GM19395 (cell line): ENCODE results near the gene THBS4.
A peak's percentile ranks its signal among the peaks of the same experiment; 100 is the strongest.

Experiments used
- ATAC-seq: cut with Tn5 transposase; IDR thresholded peaks from one replicate; pipeline ENCODE4 v1.9.1; 2021; ENCODE audit warnings: mild to moderate bottlenecking, moderate library complexity; ENCODE audit not compliant: unreplicated experiment

The THBS4 gene

GRCh38 chr5:80034962-80035821 lies at the start of gene THBS4:
THBS4 (plus strand) TSS chr5:80035348; CDS start chr5:80035538, 190 bp downstream.
- ATAC-seq: no peak

GRCh38 chr5:79986260-79986659 lies 48.9 kb upstream of the THBS4 start:
- no peak for ATAC-seq

- ATAC-seq: peak; percentile 62
Measured at GRCh38 chr5:79990205-79990597, 44.9 kb upstream of the THBS4 start.

DNA sequence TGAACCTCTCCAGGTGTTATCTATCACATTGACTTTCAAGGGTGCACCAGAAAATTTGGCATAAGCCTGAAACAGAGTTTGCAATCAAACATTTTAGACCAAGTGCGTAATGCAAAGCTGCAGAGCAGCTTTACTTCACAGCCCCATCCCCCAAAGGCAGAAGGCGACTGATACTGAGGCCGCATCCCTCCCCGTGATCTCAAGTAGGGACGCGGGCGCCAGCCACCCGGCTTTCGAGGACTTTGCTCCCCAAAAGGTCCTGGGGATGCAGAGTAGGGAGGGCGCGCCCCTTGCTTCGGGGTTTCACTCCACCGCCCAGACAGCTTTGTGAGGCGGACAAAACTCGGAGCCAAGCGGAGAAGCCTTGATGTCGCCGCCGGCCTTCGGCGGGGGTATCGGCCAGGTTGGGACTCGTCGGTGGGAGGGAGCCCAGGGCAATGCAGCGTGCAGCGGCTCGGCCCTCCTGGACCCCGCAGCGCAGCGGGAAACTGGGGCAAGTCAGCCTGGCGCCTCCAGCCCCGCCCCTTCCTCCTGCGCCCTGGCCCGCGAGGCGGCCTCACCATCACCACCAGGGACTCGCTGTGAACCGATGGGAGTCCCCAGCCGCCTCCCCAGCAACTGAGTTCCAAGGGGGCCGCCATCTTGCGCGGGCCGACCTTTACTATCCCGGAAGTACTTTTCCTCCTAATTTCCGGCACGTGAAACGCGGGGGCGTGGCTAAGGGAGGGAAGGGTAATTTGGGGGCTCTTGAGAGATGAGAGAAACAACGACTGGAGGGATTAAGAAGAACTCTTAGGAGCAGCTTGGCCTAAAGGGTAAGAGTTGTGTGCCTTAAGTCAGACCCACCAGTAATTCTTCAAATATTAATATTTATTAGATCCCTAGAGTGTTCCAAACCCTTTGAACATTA lies 44.3 kb upstream of the THBS4 start, which contains the start of gene MTX3:
TSS of gene MTX3 (minus strand) at position 665 of the 910 bp plus-strand sequence. CDS start at position 641, 24 bp downstream.
- ATAC-seq: peak; percentile 92

GRCh38 chr5:79992891-79993657 lies 42.1 kb upstream of the THBS4 start:
- no peak for ATAC-seq

GRCh38 chr5:79999722-80000121 lies 35.4 kb upstream of the THBS4 start:
- ATAC-seq: no peak

DNA sequence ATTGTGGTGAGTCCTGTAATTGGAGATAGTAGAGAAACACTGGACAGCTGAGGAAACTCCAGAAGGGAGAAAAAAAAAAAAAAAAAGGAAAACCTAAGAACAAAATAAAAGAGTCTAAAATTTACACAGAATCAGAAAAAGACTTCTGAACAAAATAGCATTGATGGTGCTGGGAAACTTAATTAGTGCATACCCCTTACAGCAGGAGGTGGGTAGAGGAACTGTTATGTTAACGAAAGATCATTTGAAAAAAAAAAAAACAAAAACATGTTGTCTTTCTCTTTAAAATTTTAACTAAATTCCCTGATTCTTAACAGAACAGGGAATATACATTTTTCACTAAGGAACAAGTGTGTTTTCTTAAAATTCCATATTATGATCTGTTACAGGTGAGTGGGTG lies 32.5 kb upstream of the THBS4 start:
- ATAC-seq: no peak

- no peak for ATAC-seq
Measured at GRCh38 chr5:80008995-80009765, 26.0 kb upstream of the THBS4 start.

DNA sequence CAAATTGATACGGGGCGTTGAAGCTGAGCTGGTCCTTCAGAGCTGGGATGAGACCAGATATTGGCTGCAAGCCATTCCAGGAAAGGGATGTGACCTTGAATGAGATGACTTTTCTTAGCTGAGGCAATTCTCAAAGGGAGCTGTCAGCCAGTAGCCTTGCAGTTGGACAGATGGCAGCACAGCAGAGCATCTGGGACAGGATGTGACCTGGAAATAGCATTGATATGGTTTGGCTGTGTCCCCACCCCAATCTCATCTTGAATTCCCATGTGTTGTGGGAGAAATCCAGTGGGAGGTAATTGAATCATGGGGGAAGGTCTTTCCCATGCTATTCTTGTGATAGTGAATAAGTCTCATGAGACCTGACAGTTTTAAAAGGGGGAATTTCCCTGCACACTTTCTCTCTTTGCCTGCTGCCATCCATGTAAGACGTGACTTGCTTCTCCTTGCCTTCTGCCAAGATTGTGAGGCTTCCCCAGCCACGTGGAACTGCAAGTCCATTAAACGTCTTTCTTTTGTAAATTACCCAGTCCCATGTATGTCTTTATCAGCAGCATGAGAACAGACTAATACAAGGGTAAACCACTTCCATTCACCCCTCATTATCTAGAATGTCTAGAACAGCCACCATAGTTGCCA lies 24.3 kb upstream of the THBS4 start:
- ATAC-seq: no peak

DNA sequence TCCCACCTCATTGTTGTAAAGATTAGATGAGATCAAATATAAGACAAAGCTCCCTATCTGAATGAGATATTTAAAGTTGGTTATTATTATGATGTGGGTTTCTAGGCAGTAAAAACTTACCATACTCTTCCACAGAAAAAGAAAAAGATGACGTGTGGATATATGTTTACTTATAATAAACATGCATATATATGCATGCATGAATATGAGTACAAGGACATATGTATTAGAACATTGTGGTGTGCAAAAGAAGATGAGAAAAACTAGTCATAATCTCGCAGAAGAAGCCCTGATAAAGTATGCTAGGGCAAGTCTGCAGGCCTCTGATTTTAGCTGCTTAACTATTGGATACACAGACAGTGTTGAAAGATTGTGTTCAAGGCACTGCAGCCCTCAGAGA lies 10.1 kb upstream of the THBS4 start:
- no peak for ATAC-seq

GRCh38 chr5:80026841-80027240 lies 8.3 kb upstream of the THBS4 start:
- no peak for ATAC-seq

DNA sequence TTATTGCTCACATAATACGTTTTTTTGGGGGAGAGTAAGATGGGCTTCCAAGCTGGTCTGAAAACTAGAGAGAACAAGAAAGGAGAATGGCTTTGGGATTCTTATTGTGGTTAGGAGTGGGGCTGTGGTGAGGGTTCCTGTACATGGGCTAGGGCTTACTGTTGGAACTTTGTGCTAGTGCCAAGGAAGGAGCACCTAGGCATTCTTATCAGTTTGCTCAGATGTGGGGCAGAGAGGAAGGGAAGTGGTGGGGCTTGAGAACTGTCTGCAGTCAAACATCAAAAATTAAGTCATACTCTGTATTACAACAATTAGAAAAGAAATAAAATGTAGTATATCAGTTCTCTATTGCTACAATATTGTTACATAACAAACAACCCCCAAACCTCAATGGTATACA lies 4.0 kb upstream of the THBS4 start:
- no peak for ATAC-seq

- no peak for ATAC-seq
Measured at GRCh38 chr5:80033513-80033912, 1.6 kb upstream of the THBS4 start.

DNA sequence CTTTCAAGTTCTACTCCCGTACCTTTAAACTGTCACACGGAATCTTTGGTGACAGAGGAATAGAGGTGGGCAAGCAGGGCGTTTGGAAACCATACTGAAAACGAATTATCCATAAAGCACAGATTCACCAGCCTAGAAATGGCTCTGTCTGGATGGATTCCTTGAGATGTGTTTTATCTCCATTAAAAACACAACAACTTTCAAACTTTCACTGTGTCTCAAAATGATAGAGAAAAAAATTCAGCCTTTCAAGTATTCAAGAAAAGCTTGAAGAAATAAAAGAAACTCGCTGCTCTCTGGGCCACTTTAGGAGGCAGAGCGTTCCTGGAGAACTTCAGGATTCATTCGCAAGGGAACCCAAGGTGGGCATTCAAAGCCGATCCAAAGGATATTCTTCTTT lies 589 bp upstream of the THBS4 start:
- ATAC-seq: no peak

DNA sequence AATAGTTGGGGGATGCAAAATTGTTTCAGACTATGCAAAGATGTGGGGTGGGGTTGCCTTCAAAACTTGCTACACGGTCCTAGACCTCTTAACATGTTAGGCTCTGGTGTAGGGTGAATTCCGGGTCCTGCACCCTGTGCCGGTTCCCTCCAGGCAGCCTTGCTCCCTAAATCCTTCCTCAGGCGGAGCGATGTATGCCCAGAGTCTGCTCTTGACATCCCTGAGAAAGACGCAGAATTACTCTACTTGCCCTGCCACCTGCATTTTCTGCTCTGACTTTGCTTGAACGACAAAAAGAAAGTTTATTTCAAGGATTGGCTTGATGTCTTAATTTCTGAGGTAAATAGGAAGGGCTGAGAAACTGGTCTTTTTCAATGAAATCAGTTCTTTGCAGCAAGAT lies 691 bp downstream of the THBS4 start:
- no peak for ATAC-seq

GRCh38 chr5:80036615-80037014 lies 1.5 kb downstream of the THBS4 start:
- no peak for ATAC-seq

- no peak for ATAC-seq
Measured at GRCh38 chr5:80037366-80037765, 2.2 kb downstream of the THBS4 start.

DNA sequence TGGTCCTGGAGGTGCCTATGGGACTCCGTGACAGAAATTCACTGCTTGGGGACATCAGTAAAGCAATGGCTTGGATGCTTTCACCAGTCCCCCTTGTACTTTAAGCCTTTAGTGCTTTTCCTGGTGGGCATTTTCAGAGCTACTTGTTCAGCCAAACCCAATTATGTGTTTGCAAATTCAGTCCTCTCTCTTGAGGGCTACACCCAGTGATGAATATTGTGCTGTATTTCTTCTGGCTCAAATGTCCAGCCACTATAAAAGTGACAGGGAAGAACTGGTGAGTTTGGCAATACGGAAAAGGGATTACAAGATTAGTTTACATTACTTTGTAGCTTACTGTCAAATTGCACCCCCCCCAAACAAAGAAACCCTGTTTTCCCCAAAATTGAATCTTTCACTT lies 4.5 kb downstream of the THBS4 start:
- no peak for ATAC-seq

- no peak for ATAC-seq
Measured at GRCh38 chr5:80041527-80041926, 6.4 kb downstream of the THBS4 start.

DNA sequence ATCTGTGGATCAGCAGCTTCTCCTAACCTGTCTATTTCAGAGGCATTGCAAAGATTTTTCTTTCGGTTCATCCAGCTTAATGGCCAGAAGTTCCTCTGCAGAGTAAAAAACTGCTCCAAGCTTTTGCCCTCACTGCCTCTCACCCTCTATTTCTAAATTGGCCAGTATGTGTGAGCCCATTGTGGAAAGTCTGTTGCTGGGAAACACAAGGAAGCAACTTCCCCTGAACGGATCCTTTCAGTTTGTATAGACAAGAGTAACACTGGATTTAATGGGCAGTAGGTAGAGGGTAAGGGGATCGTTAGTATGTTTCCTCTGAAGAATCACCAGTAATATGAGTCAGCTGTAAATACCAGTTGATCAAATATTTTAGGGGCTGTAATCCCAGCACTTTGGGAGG lies 7.2 kb downstream of the THBS4 start:
- no peak for ATAC-seq
